Breast epithelium (tissue), 3 donors: ENCODE results near the gene XYLT1.

Source experiments
- CTCF ChIP-seq, 3 donors: fragments of 450-650 bp; IDR thresholded peaks; one replicate each; pipeline ENCODE4 v1.5.1; 2016 to 2017; ENCODE audit warnings: antibody characterized with exemption in 3 of 3, mild to moderate bottlenecking in 3 of 3, moderate library complexity in 3 of 3
- POLR2A ChIP-seq: fragments of 450-650 bp; IDR thresholded peaks from one replicate; pipeline ENCODE4 v1.6.1; 2016; ENCODE audit warnings: antibody characterized with exemption, mild to moderate bottlenecking, moderate library complexity
- POLR2AphosphoS5 ChIP-seq, 3 donors: sonication (generic); formaldehyde crosslinking; IDR thresholded peaks; one replicate each; pipeline ENCODE4 v1.6.1; 2017; ENCODE audit warnings: antibody characterized with exemption in 3 of 3

GRCh38 chr16:17149904-17150483 lies 320.8 kb downstream of the XYLT1 start:
- TF ChIP-seq CTCF (IDR thresholded peaks at IDR 0.05) (no peak), POLR2A (no peak), POLR2AphosphoS5 (IDR thresholded peaks at IDR 0.05) (no peak)
